Gastrocnemius medialis (tissue), 4 donors: ENCODE data around the gene SIKE1. TPM values are rescaled to one million over a fixed set of nuclear protein-coding genes. Genes with fewer than 3 reads are reported as not detected.
"Not testable (repeated sequence)": the region's sequence is repeated elsewhere in the genome, so short reads cannot be mapped to it uniquely, and the experiment has no call there.

Experiments
- ATAC-seq, 2 donors: fragments of 150-250 bp; one replicate each; pipeline ENCODE4 v1.9.1; 2016
- DNase-seq, 2 donors: peaks; one replicate each; pipeline ENCODE4 v3.0.0-alpha.2; 2019
- H3K27ac ChIP-seq, 4 donors: fragments of 200-600 bp; sonication (generic); 1 replicate in 1 of 4; 2 replicates in 3 of 4; pipeline ENCODE4 v1.5.1; 2016 to 2018; ENCODE audit warnings: mild to moderate bottlenecking in 2 of 4, moderate library complexity in 1 of 4
- H3K27me3 ChIP-seq, 3 donors: fragments of 200-600 bp; sonication (generic) in 2 of 3; 1 replicate in 1 of 3; 2 replicates in 2 of 3; pipeline versions ENCODE4 v1.5.1 to v1.6.0; 2016 to 2019; ENCODE audit warnings: mild to moderate bottlenecking in 1 of 3, moderate library complexity in 1 of 3
- H3K36me3 ChIP-seq, 2 donors: fragments of 200-600 bp; sonication (generic) in 1 of 2; one replicate each; pipeline ENCODE4 v1.5.1; 2017 to 2018
- H3K4me1 ChIP-seq, 2 donors: fragments of 200-600 bp; sonication (generic) in 1 of 2; one replicate each; pipeline ENCODE4 v1.5.1; 2016 to 2017; ENCODE audit warnings: mild to moderate bottlenecking in 2 of 2
- H3K4me3 ChIP-seq, 4 donors: fragments of 200-600 bp; sonication (generic) in 3 of 4; 1 replicate in 1 of 4; 2 replicates in 3 of 4; pipeline ENCODE4 v1.5.1; 2016 to 2019; ENCODE audit warnings: mild to moderate bottlenecking in 2 of 4
- H3K9me3 ChIP-seq, 3 donors: fragments of 200-600 bp; sonication (generic) in 2 of 3; 1 replicate in 1 of 3; 2 replicates in 2 of 3; pipeline ENCODE4 v1.5.1; 2016 to 2019
- CTCF ChIP-seq, 5 experiments: fragments of 450-650 bp in 3 of 5; fragments of 200-600 bp in 2 of 5; sonication (generic) in 2 of 5; IDR thresholded peaks in 4 of 5; conservative IDR thresholded peaks in 1 of 5; 1 replicate in 4 of 5; 2 replicates in 1 of 5; pipeline ENCODE4 v1.5.1; 2016 to 2019; ENCODE audit warnings: antibody characterized with exemption in 5 of 5, mild to moderate bottlenecking in 3 of 5, moderate library complexity in 3 of 5
- POLR2A ChIP-seq, 2 donors: fragments of 450-650 bp; IDR thresholded peaks; one replicate each; pipeline ENCODE4 v1.6.1; 2017; ENCODE audit warnings: antibody characterized with exemption in 2 of 2, mild to moderate bottlenecking in 2 of 2, moderate library complexity in 2 of 2
- in situ Hi-C, 4 donors: fragments of 200-750 bp; cut with MboI; loops; one replicate each; pipeline versions ENCODE4 v1.15.0 to v1.8.0; 2017; ENCODE audit warnings: low sequenced_read_pairs in 4 of 4
- intact Hi-C: fragments of 100-400 bp; cut with DNase I; formaldehyde crosslinking; loops from one replicate; pipeline ENCODE4 v1.15.1; 2023; ENCODE audit warnings: low total_unique reads
- total RNA-seq, 4 donors: library from RNA; depleted of rRNA; stranded (reverse); fragments of >200 nt; gene quantifications; one replicate each; pipeline versions ENCODE4 v1.1.0 to v1.2.3, GENCODE V29; 2016

SIKE1 gene
- total RNA-seq, 4 donors from 2014 or later: 25.7 to 37.8 (median 36.3) TPM

GRCh38 chr1:114756009-114756892, 24.2 kb downstream of the SIKE1 start:
- Histone ChIP-seq H3K27me3 (no peaks in the 10 kb centered on the region), H3K4me1 (peaks cover 47 to 52% of the 10 kb centered on the region in 2 donors), H3K27ac (peak overlapping the region; percentile 97 to 100 (median 98)), H3K9me3 (no peaks in the 10 kb centered on the region), H3K36me3 (no peaks in the 10 kb centered on the region), H3K4me3 (peak overlapping the region; percentile 83 to 98 (median 90))
- in situ Hi-C loops: loop anchor here in 3 of 4 donors (10.0 to 25.0 kb wide), 2 partner anchors 169 to 171 kb away; partner anchors contain the start of gene BCAS2 (in 3 of the 3)
- intact Hi-C loops: loop anchor here (5.0 to 10.0 kb wide), 3 partner anchors 426 to 1801 kb away; partner anchors contain the start of gene SLC16A1
- TF ChIP-seq POLR2A (IDR thresholded peaks at IDR 0.05) (peak in 1 of 2 donors; percentile 61), CTCF (IDR thresholded peaks at IDR 0.05 in 4 of 5, conservative IDR thresholded peaks at IDR 0.05 in 1 of 5) (no peak)
- ATAC-seq (peak; percentile 7 to 26), DNase-seq (no peak)

- in situ Hi-C loops: loop anchor here in 3 of 4 donors (10.0 to 25.0 kb wide), 2 partner anchors 168 to 170 kb away; partner anchors contain the start of gene BCAS2 (in 3 of the 3)
- DNase-seq: no peak
- Histone ChIP-seq H3K36me3 (no peaks in the 10 kb centered on the region), H3K4me3 (peak overlapping the region; percentile 83 to 98 (median 90)), H3K27ac (peak overlapping the region; percentile 97 to 100 (median 98)), H3K27me3 (no peaks in the 10 kb centered on the region), H3K9me3 (no peaks in the 10 kb centered on the region), H3K4me1 (peaks cover 56 to 61% of the 10 kb centered on the region in 2 donors)
- ATAC-seq: no peak
- no peak for TF ChIP-seq CTCF (IDR thresholded peaks at IDR 0.05 in 4 of 5, conservative IDR thresholded peaks at IDR 0.05 in 1 of 5)
- no peak for TF ChIP-seq POLR2A (IDR thresholded peaks at IDR 0.05)
- intact Hi-C loops: loop anchor here (5.0 to 10.0 kb wide), 3 partner anchors 427 to 1800 kb away; partner anchors contain the start of gene SLC16A1
Measured at GRCh38 chr1:114755006-114755931, 25.2 kb downstream of the SIKE1 start.

GRCh38 chr1:114753702-114754101, 26.8 kb downstream of the SIKE1 start:
- in situ Hi-C loops (loop anchor here in 3 of 4 donors (5.0 to 25.0 kb wide), 3 partner anchors 76 to 169 kb away; partner anchors contain the start of gene BCAS2 (in 3 of the 3)), intact Hi-C loops (loop anchor here (10.0 kb wide), 2 partner anchors 969 to 1799 kb away; partner anchors contain the start of gene SLC16A1)
- H3K36me3 ChIP-seq, H3K9me3 ChIP-seq, ATAC-seq, DNase-seq, H3K27me3 ChIP-seq: not testable (repeated sequence)
- peak overlapping the region; percentile 5 to 94 (median 84) for H3K4me3 ChIP-seq
- peaks cover 71 to 77% of the 10 kb centered on the region in 2 donors for H3K4me1 ChIP-seq
- H3K27ac ChIP-seq: peak overlapping the region; percentile 97 to 100 (median 98)

GRCh38 chr1:114753143-114753542, 27.3 kb downstream of the SIKE1 start:
- intact Hi-C loops (loop anchor here (10.0 kb wide), 2 partner anchors 968 to 1798 kb away; partner anchors contain the start of gene SLC16A1), in situ Hi-C loops (loop anchor here in 3 of 4 donors (5.0 to 25.0 kb wide), 3 partner anchors 76 to 168 kb away; partner anchors contain the start of gene BCAS2 (in 3 of the 3))
- peaks cover 72 to 77% of the 10 kb centered on the region in 2 donors for H3K4me1 ChIP-seq
- no peaks in the 10 kb centered on the region for H3K9me3 ChIP-seq
- H3K27ac ChIP-seq: peak overlapping the region; percentile 97 to 100 (median 98)
- H3K4me3 ChIP-seq: peak overlapping the region in 3 of 4 donors; percentile 10 to 86 (median 20)
- no peaks in the 10 kb centered on the region for H3K27me3 ChIP-seq
- ATAC-seq (no peak), DNase-seq (no peak)
- peaks cover 0 to 8% of the 10 kb centered on the region in 2 donors for H3K36me3 ChIP-seq
- no peak for TF ChIP-seq CTCF (IDR thresholded peaks at IDR 0.05 in 4 of 5, conservative IDR thresholded peaks at IDR 0.05 in 1 of 5)
- no peak for TF ChIP-seq POLR2A (IDR thresholded peaks at IDR 0.05)
